Mucosa of gallbladder (tissue), 1 donor: ENCODE data around the gene COL18A1. TPM values are rescaled to one million over a fixed set of nuclear protein-coding genes. Genes with fewer than 3 reads are reported as not detected.
A peak's percentile ranks its signal among the peaks of the same experiment; 100 is the strongest.

Source experiments
- DNase-seq: peaks from one replicate; pipeline ENCODE4 v3.0.0-alpha.2; 2020; ENCODE audit warnings: low spot score
- total RNA-seq: library from RNA; stranded (reverse); gene quantifications from one replicate; pipeline ENCODE4 v1.2.1, GENCODE V29; 2021
- donor health status: DM: no; HTN: no; CAD: no.

COL18A1 gene
- total RNA-seq, 1 donor from 2014 or later: 172 TPM

DNA sequence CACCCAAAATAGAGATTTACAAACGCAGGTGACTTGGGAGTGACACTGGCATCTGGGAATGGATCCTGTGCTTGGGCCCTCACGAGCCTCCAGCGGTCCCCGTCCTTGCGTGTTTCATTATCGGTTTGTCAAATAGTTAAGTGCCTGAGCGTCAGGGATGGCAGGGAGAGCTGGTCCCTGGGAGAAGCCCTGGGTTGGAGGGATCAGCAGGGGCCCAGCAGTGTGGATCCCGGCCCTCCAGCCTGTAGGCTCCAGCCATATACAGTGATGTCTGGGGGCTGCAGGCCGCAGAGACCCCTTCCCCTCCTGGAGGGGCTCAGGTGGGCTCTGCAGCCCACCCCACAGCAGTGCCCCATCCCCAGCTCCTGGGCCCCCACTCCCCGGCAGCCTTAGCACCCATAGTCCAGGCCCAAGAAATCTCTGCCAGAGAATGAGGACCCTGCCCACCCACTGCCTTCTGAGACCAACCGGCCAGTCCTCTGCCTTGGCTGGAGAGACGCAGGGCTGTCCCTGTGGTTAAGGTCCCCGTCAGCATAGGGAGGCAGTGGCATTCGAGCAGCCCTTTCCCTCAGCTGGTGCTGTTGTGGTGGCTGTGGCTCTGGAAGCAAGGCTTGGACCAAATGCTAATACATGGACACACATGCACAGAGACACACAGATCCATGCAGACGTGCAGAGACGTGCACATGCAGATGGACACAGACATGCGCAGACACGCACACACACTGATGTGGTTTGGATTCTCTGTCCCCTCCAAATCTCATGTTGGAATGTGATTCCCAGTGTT is 139.7 kb downstream of the COL18A1 start:
- DNase-seq: no peak

GRCh38 chr21:45545236-45545570 is 140.2 kb downstream of the COL18A1 start:
- DNase-seq: no peak

DNA sequence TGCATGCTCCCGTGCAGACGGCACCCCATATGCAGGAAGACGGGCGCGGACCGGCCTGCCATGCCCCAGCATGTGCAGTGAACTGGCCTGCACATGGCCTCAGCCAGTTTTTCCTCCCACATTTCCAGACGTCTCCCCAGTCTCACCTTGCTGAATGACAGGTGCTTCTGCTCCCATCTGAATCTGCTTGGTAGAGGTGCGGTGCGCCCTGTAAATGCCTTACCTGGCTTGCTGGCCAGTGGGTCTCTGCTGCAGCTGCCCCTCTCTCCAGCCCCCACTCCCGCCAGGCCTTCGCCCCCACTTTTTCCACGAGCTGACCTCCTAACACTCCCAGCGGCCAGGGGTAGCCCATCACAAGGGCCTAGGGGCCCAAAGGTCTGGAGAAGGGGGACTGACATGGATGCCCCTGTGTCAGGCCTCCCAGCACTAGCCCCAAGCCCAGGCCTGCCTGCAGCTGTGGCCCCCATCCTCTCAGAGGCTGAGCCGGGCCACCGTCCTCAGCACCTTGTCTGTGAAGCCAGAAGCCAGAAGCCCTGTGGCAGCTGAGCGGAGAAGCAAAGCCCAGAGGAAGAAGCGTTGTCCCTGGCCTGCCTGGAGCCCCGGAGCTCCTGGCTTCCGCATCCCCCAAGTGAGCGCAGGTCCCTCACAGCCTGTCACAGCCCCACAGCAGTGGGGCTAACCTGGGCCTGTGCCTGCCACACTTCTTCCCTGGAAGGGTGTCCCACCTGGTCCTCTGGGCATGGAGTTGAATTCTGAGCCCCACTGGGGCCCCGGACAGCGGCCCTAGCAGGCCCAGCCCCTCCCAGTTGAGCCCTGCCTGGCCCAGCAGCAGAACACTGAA is 140.9 kb downstream of the COL18A1 start:
- no peak for DNase-seq

DNA sequence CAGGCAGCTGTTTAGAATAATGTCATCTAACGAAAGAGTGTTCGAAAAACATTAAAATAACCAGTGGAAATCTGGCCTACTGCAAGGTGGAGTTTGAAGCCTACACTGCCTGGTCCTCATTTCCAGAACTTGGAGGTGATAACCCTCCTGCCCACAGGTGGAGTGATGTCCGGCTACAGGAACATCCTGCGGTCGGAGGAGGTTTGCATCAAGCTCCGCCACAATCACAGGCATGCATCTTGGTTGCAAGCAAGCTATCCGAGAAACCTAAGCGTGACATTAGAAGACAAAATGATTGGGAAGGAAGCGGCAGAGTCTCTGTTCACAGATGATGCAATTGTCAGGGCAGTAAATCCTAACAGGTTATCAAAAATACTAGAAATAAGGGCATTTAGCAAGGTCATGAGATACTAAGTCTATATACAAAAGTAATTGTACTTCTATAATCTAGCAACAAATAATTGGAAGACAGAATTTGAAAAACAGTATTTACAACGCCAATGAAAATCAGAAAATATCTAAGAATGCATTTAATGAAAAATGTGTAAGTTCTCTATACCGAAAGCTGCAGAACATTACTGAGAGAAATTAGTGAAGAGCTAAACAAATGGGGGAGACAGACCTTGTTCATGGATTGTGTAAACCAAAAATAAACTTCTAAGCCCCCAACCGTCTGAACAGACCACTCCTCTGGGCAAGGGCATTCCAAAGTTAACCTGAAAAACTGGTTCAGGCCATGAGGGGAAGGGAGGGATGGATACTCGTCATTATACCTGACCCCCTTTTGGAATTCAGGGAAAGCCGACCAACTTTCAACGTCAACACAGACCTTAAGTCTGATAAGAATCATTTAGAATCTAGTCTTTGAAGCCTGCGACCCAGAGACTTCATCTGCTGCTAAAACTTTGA is 141.9 kb downstream of the COL18A1 start:
- DNase-seq: no peak

- no peak for DNase-seq
Observed at GRCh38 chr21:45547545-45547900, 142.6 kb downstream of the COL18A1 start.

DNA sequence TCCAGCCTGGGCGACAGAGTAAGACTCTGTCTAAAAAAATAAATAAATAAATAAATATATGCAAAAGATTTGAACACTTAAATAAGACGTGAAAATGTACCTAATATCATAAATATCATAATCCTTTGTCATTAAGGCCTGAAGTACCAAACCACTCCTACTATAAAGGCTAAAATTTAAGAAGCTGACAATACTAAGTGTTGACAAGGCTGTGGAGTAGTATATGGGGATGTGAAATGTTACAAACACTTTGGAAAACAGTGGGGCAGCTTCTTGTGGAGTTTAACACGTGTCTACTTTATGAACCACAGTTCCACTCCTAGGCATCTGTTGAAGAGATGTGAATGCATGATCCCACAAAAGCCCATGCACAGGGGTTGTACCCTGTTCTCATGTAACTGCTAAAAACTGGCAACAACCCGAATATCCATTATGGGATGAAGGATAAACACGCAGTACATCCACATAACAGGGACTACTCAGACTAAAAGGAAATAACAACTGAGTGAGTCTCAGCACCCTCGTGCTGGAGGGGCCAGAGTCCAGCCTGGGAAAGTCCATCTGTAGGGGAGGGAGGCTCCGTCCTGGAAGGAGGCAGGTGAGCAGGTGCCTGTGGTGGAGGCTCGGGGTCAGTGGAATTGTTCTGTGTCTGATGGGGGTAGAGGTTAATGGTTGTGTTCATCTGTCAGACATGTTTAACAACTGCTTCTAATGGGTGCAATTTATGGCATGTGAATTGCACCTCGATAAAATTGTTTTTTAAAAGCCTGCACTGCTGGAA is 143.9 kb downstream of the COL18A1 start:
- peak; percentile 44 for DNase-seq

DNA sequence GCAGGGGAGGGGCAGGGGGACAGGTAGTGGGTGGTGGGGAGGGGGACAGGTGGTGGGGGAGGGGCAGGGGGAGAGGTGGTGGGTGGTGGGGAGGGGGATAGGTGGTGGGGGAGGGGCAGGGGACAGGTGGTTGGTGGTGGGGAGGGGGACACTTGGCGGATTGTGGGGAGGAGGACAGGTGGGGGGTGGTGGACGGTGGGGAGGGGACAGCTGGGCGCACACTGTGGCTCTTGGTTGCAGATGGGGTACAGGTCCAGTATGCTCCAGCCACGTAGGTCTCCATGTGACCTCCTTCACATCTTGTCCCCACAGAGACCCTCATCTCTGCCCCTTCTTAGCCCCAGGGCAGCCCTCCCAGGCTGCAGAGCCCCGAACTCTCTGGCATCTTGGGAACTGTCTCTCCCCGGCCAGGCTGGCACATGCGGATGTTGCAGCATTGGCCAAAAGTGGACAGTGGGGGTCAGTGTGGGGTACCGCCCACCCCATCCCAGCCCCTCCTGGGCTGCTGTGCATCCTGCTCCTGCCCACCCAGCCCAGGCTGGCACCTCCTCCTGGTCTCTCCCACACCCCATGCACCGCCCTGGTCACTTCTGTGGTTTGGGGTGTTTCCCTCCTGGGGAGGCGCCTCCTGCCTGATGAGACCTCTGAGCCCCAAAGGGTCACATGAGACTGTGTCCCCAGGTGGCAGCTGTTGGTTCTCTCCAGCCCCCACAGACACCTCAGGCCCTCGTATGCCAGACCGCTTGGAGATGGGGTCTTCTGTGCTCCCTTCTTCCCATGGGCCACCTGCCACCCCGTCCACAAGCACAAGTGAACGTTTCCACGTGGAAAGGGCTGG is 144.9 kb downstream of the COL18A1 start:
- no peak for DNase-seq

DNA sequence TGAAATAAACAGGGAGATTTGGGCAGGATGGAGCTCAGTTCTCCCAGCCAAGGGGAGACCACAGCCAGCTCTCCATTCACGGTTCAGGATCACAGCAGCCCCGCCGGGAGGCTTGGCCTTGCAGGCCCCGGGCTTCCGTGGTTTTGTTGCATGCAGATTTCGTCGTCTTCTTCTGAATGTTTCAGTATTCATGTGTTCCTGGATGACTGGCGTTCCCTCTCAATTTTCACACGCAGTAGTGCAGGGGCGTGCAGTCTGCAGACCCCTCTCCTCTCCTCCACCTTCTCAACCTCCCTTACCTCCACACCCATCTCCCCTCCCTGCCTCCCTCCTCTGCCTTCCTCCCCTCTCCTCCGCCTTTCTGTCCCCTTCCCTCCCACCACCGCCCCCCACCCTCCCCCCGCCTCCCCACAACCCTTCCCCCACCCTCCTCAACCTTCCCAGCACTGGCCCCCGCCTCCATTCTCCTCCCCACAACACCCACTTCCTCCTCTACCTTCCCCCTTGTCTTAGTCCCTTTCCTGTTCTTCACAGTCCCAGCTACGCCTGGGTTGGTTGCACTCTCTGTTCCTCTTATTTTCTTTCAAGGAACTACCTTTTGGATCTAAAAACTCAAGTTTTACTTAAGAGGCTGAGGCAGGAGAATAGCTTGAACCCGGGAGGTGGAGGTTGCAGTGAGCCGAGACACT is 145.7 kb downstream of the COL18A1 start:
- DNase-seq: no peak

DNA sequence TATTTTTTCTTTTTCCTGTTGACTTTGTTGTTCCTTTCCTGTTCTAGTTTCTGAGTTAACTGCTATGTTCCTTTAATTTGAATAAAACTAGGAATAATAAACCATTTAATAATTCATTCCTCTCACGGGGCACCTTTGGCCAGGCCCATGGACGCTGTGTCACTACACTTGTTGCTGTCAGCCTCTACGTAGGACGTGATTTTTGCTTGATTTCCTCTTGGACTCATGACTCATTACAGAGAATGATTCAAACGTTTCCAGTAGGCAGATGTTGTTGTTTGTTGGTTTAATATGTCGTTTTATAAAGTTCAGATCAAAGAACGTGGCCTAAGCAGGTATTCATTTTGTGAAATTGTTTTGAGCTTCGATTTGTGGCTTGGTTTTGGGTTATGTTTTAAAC is 146.4 kb downstream of the COL18A1 start:
- DNase-seq: no peak

- no peak for DNase-seq
Observed at GRCh38 chr21:45551783-45552695, 147.1 kb downstream of the COL18A1 start.

DNA sequence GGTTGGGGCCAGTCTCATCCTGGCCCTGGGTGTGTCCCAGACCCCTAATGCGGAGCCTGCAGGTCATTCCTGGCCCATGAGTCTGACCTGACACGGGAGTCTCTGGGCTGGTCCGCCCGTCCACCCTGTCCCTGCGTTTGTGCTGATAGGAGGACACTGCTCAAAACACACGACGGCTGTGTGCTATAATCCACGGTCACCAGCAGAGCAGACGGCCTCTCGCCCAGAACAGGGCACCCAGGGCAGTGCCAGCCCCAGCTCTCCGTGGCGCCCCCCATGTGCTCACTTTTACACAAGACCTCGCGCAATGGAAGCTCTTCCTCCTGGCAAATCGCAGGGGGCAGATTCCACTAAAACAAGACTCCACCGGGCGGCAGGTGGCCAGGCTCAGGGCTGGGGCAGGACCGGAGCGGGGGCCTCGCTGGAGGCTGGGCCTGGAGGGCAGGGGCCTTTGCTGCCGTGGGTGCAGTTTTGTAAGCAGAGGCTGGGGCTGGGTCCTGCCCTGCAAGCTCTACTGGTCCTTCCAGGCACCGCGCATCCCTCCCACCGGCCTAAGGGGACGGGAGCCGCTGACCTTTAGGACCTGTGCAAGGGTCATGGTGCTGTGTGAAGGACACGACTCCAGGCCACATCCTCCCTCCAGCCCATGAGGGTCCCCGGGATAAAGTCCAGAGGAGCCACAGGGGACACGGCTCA is 147.9 kb downstream of the COL18A1 start:
- DNase-seq: no peak

- DNase-seq: peak; percentile 89
Observed at GRCh38 chr21:45554477-45555175, 149.7 kb downstream of the COL18A1 start.

- no peak for DNase-seq
Observed at GRCh38 chr21:45555251-45555556, 150.2 kb downstream of the COL18A1 start.

DNA sequence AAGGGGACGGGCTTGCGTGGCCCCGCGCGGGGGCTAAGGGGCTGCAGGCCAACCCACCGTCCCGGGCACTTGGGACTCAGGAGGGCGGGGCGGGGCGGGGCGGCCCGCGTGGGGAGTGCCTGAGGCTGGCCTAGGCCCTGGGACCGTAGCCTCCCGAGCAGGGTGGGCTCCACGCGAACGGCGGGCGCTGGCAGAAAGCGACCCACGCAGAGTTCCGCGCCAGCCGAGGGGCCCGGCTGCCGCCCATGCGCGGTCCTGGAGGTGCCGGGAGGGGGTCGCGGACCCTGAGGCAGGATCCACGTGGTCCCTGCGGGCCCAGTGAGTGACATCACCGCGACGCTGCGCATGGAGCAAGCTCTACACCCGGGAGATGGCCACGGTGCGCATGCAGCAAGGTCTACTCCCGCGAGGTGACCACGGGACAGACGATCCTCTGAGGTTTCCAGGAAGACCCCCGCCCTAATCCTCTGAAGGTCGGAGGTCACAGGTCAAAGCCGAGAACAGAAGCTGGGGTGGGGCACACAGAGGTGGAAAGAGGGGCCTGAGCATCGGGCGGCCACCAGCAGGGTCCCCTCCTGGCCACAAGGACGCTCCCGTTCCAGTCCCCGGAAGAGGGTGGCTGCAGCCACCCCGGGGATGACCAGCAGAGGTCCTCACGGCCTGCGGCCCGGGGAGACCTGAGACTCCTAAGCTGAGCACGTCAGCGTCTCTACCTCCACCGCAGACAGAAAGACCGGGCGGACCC is 150.8 kb downstream of the COL18A1 start:
- DNase-seq: peak; percentile 87

GRCh38 chr21:45556302-45556644 is 151.3 kb downstream of the COL18A1 start:
- no peak for DNase-seq

GRCh38 chr21:45556645-45557615 is 152.0 kb downstream of the COL18A1 start:
- no peak for DNase-seq
